K562 (cell line): ENCODE measurements around the gene UTP4. TPM values are rescaled to one million over a fixed set of nuclear protein-coding genes. Genes with fewer than 3 reads are reported as not detected.

Source experiments
- CBX5 ChIP-seq: IDR thresholded peaks from 2 replicates; pipeline ENCODE4 v1.6.1; 2014; ENCODE audit warnings: low read depth, borderline replicate concordance
- CCNT2 ChIP-seq: IDR thresholded peaks from 2 replicates; pipeline ENCODE4 v1.6.1; 2011; ENCODE audit warnings: borderline replicate concordance, low read depth, mild to moderate bottlenecking, moderate library complexity, mixed read lengths, low read length; ENCODE audit not compliant: insufficient read length; ENCODE audit errors: extremely low read depth
- CEBPZ ChIP-seq: fragments of 150-350 bp; IDR thresholded peaks from 2 replicates; pipeline ENCODE4 v1.6.1; 2014; ENCODE audit warnings: low read depth, mild to moderate bottlenecking, low read length, borderline replicate concordance
- CTBP1 ChIP-seq: fragments of 450-650 bp; IDR thresholded peaks from 2 replicates; pipeline ENCODE4 v1.6.1; 2016; ENCODE audit warnings: borderline replicate concordance
- FOXA3 ChIP-seq, 2 experiments: fragments of 450-650 bp in 1 of 2; sonication (generic) in 1 of 2; formaldehyde crosslinking; IDR thresholded peaks in 1 of 2; conservative IDR thresholded peaks in 1 of 2; 2 replicates each; pipeline versions ENCODE4 v1.4.0 to v1.8.0; 2020 to 2022; ENCODE audit warnings: mild to moderate bottlenecking in 2 of 2, missing genetic modification reagents in 1 of 2
- FOXK1 ChIP-seq: sonication (generic); formaldehyde crosslinking; IDR thresholded peaks from 2 replicates; pipeline ENCODE4 v1.8.0; 2022; ENCODE audit warnings: missing genetic modification reagents, mild to moderate bottlenecking, borderline replicate concordance
- HDGF ChIP-seq: fragments of 450-650 bp; IDR thresholded peaks from 2 replicates; pipeline ENCODE4 v1.6.1; 2016
- MEF2A ChIP-seq: IDR thresholded peaks from 2 replicates; pipeline ENCODE4 v1.6.1; 2011; ENCODE audit warnings: low read depth, mild to moderate bottlenecking, low read length, moderate library complexity; ENCODE audit not compliant: control insufficient read depth
- MXD1 ChIP-seq: fragments of 250-450 bp; sonication (Bioruptor Pico); IDR thresholded peaks from 2 replicates; pipeline ENCODE4 v1.8.0; 2021; ENCODE audit warnings: borderline replicate concordance, mild to moderate bottlenecking, moderate library complexity; ENCODE audit not compliant: poor library complexity, severe bottlenecking
- NBN ChIP-seq: fragments of 450-650 bp; IDR thresholded peaks from 2 replicates; pipeline ENCODE4 v1.6.1; 2016; ENCODE audit warnings: low read depth, mild to moderate bottlenecking
- NCOR1 ChIP-seq: fragments of 450-650 bp; IDR thresholded peaks from 2 replicates; pipeline ENCODE4 v1.6.1; 2016; ENCODE audit warnings: mild to moderate bottlenecking, moderate library complexity
- NFYB ChIP-seq: IDR thresholded peaks from 2 replicates; pipeline ENCODE4 v1.6.1; 2011; ENCODE audit warnings: mild to moderate bottlenecking, moderate library complexity; ENCODE audit not compliant: insufficient read length; ENCODE audit errors: extremely low read depth
- RAD51 ChIP-seq: fragments of 450-650 bp; IDR thresholded peaks from 2 replicates; pipeline ENCODE4 v1.7.1; 2016; ENCODE audit warnings: low read depth, mild to moderate bottlenecking, borderline replicate concordance
- SAFB ChIP-seq: fragments of 200-400 bp; formaldehyde crosslinking; IDR thresholded peaks from 2 replicates; pipeline ENCODE4 v1.6.1; 2017; ENCODE audit warnings: low read depth, low read length, borderline replicate concordance
- USF1 ChIP-seq: sonication (generic); formaldehyde crosslinking; IDR thresholded peaks from 2 replicates; pipeline ENCODE4 v1.9.0; 2022; ENCODE audit warnings: mild to moderate bottlenecking, missing genetic modification reagents
- XRCC3 ChIP-seq: fragments of 450-650 bp; IDR thresholded peaks from 2 replicates; pipeline ENCODE4 v1.6.1; 2017; ENCODE audit warnings: mild to moderate bottlenecking, moderate library complexity
- ZFP36 ChIP-seq: fragments of 150-350 bp; IDR thresholded peaks from 2 replicates; pipeline ENCODE4 v1.6.1; 2018; ENCODE audit warnings: low read length, low read depth; ENCODE audit not compliant: partially characterized antibody
- ZNF175 ChIP-seq: fragments of 200-800 bp; sonication (Bioruptor generic); IDR thresholded peaks from 2 replicates; pipeline ENCODE4 v1.6.1; 2016; ENCODE audit warnings: low read depth, mild to moderate bottlenecking, missing genetic modification characterization, missing compliant biosample characterization
- ZNF224 ChIP-seq: sonication (generic); formaldehyde crosslinking; IDR thresholded peaks from 2 replicates; pipeline ENCODE4 v1.8.0; 2022; ENCODE audit warnings: mild to moderate bottlenecking, missing genetic modification reagents
- ZNF232 ChIP-seq: sonication (generic); formaldehyde crosslinking; IDR thresholded peaks from 2 replicates; pipeline ENCODE4 v1.8.0; 2022; ENCODE audit warnings: mild to moderate bottlenecking, missing genetic modification reagents
- ZNF324 ChIP-seq: fragments of 250-450 bp; sonication (Bioruptor Pico); IDR thresholded peaks from 2 replicates; pipeline ENCODE4 v1.4.0; 2020; ENCODE audit warnings: mild to moderate bottlenecking
- ZNF830 ChIP-seq: fragments of 250-450 bp; sonication (Bioruptor Pico); IDR thresholded peaks from 2 replicates; pipeline ENCODE4 v1.5.0; 2021; ENCODE audit warnings: mild to moderate bottlenecking
- polyA plus RNA-seq, 8 experiments: library from polyadenylated mRNA; depleted of rRNA in 4 of 8; stranded (reverse) in 5 of 8; unstranded in 3 of 8; fragments of >200 nt; fragmentation: Nextera tagmentation in 2 of 8; fragmentation: Illumina TruSeq in 1 of 8; extraction: Ambion mirVana in 2 of 8; extraction: Trizol in 1 of 8; gene quantifications; 2 replicates each; pipeline versions ENCODE4 v1.2.1 to v1.2.3, GENCODE V29; 2011 to 2014; ENCODE audit warnings: inconsistent platforms in 1 of 8, missing spikeins in 1 of 8
- total RNA-seq, 7 experiments: library from RNA; depleted of rRNA in 6 of 7; stranded (reverse); fragments of >200 nt in 6 of 7; fragmentation: Illumina TruSeq in 2 of 7; extraction: Trizol in 2 of 7; gene quantifications; 2 replicates each; pipeline versions ENCODE4 v1.2.1 to v1.2.3, GENCODE V29; 2011 to 2021; ENCODE audit warnings: low replicate concordance in 1 of 7

Gene UTP4
- total and polyA plus RNA-seq, 9 of the 15 experiments (the other 6 are each of a cell fraction or from before 2014, with no cell fraction given) = 46.1 to 203 (median 145) TPM

- no peak; the same call in 1 of the 2 replicates for TF ChIP-seq NBN
- TF ChIP-seq SAFB = peak; percentile 61
- no peak for TF ChIP-seq MEF2A
- TF ChIP-seq ZNF232 (CRISPR knock-in tag) = no peak
- TF ChIP-seq RAD51 = no peak
- no peak for TF ChIP-seq NFYB
- no peak for TF ChIP-seq FOXA3 (CRISPR knock-in tag; conservative IDR thresholded peaks at IDR 0.05 in 1 of 2, IDR thresholded peaks at IDR 0.05 in 1 of 2)
- TF ChIP-seq ZNF830 (CRISPR knock-in tag) = no peak
- no peak for TF ChIP-seq NCOR1
- TF ChIP-seq FOXK1 (CRISPR knock-in tag) = no peak
- TF ChIP-seq ZNF175 (CRISPR knock-in tag) = no peak
- no peak for TF ChIP-seq ZFP36
- TF ChIP-seq ZNF224 (CRISPR knock-in tag) = no peak
- no peak for TF ChIP-seq CEBPZ
- peak; percentile 63 for TF ChIP-seq CCNT2
- TF ChIP-seq ZNF324 (CRISPR knock-in tag) = no peak
- TF ChIP-seq CTBP1 = peak; percentile 64
- no peak for TF ChIP-seq MXD1 (CRISPR knock-in tag)
- no peak for TF ChIP-seq HDGF
- TF ChIP-seq USF1 (CRISPR knock-in tag) = no peak
- no peak for TF ChIP-seq XRCC3
- TF ChIP-seq CBX5 = no peak
These were observed 26.7 kb upstream of the UTP4 start, which contains the start of gene HAS3 (continued) for GRCh38 chr16:69105501-69106361.
